Measurements from ENCODE around the gene RAC3.

DNA sequence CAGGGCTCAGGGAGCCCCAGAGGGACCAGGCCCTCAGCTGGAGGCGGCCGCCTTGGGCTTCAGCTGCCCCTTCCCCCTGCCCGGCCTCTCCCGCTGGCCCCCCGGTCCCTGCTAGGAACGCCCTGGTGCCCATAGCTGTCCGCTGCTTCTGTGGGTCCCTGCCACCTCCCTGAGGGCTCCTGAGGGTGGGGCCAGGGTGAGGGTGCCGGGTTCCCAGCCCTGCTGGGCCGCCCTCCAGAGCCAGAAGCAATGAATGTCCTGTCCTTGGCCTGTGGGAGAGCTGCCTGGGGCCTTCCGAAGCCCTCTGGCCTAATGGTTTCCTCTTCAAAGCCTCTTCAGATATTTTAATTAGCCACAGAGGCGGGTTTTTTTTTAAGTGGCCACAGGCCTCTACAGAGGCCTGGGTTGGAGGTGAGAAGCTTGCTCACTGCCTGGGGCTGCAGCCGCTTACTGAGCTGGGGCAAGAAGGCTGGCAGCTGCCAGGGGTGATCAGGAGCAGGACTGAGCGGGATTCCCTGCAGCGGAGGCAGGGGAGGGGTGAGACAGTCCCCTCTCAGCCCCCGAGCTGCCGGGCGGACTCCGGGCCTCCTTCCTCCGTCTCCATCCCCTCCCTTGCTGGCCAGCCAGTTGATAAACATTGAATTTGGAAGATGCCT, 18.7 kb upstream of the RAC3 start:
- TF ChIP-seq, protein P1, sequence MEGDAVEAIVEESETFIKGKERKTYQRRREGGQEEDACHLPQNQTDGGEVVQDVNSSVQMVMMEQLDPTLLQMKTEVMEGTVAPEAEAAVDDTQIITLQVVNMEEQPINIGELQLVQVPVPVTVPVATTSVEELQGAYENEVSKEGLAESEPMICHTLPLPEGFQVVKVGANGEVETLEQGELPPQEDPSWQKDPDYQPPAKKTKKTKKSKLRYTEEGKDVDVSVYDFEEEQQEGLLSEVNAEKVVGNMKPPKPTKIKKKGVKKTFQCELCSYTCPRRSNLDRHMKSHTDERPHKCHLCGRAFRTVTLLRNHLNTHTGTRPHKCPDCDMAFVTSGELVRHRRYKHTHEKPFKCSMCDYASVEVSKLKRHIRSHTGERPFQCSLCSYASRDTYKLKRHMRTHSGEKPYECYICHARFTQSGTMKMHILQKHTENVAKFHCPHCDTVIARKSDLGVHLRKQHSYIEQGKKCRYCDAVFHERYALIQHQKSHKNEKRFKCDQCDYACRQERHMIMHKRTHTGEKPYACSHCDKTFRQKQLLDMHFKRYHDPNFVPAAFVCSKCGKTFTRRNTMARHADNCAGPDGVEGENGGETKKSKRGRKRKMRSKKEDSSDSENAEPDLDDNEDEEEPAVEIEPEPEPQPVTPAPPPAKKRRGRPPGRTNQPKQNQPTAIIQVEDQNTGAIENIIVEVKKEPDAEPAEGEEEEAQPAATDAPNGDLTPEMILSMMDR (conservative IDR thresholded peaks at IDR 0.05; ENCODE audit: low read depth, low read length) = no peak
- no peak for TF ChIP-seq EZH2 (IDR thresholded peaks at IDR 0.05; ENCODE audit: borderline replicate concordance, low read depth, low read length, poor library complexity, severe bottlenecking)
